OCI-LY7 (cell line): Measurements from ENCODE around the gene CSF2RB.

Source experiments
- EZH2phosphoT487 ChIP-seq: fragments of 200-600 bp; sonication (generic); IDR thresholded peaks from 2 replicates; pipeline ENCODE4 v1.6.1; 2018; ENCODE audit warnings: low read depth, borderline replicate concordance, mild to moderate bottlenecking, mixed run types, antibody characterized with exemption, low read length, moderate library complexity, mixed read lengths
- TF ChIP-seq, protein P1 (sequence below): fragments of 200-600 bp; sonication (generic); conservative IDR thresholded peaks from 2 replicates; pipeline ENCODE4 v1.5.1; 2014; ENCODE audit warnings: mild to moderate bottlenecking, antibody characterized with exemption, low read length, moderate library complexity, mixed read lengths

DNA sequence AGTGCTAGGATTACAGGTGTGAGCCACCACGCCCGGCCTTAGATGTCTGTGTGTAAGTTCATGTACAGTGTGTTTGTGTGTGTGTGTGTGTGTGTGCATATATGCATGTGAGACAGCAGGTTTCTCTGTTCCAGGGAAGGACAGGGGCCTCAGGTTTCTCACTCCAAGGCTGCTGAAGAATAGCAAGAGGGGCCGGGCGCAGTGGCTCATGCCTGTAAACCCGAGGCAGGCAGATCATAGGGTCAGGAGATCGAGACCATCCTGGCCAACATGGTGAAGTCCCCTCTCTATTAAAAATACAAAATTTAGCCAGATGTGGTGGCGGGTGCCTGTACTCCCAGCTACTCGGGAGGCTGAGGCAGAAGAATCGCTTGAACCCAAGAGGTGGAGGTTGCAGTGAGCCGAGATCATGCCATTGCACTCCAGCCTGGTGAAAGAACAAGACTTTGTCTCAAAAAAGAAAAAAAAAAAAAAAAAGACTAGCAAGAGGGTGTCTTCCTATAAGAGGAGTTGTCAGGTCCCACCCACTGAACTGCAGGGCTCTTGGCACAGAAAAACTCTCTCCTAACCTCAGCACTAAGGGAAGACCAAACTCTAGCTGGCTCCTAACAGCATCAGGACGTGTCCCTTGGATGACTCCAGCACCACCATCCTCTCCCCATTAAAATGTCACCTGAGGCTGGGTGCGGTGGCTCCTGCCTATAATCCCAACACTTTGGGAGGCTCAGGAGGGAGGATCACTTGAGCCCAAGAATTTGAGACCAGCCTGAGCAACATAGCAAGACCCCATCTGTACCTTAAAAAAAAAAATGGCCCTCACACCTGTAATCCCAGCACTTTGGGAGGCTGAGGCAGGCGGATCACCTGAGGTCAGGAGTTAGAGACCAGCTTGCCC lies 65.8 kb downstream of the CSF2RB start:
- TF ChIP-seq, protein P1, sequence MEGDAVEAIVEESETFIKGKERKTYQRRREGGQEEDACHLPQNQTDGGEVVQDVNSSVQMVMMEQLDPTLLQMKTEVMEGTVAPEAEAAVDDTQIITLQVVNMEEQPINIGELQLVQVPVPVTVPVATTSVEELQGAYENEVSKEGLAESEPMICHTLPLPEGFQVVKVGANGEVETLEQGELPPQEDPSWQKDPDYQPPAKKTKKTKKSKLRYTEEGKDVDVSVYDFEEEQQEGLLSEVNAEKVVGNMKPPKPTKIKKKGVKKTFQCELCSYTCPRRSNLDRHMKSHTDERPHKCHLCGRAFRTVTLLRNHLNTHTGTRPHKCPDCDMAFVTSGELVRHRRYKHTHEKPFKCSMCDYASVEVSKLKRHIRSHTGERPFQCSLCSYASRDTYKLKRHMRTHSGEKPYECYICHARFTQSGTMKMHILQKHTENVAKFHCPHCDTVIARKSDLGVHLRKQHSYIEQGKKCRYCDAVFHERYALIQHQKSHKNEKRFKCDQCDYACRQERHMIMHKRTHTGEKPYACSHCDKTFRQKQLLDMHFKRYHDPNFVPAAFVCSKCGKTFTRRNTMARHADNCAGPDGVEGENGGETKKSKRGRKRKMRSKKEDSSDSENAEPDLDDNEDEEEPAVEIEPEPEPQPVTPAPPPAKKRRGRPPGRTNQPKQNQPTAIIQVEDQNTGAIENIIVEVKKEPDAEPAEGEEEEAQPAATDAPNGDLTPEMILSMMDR: no peak
- no peak for TF ChIP-seq EZH2phosphoT487
